A172 (cell line): Measurements from ENCODE around the gene USP48. TPM values are rescaled to one million over a fixed set of nuclear protein-coding genes. Genes with fewer than 3 reads are reported as not detected.
A peak's percentile ranks its signal among the peaks of the same experiment; 100 is the strongest.
"Not testable (repeated sequence)": the region's sequence is repeated elsewhere in the genome, so short reads cannot be mapped to it uniquely, and the experiment has no call there.

Experiments used
- DNase-seq: peaks from one replicate; pipeline ENCODE4 v3.0.0-alpha.2; 2015; ENCODE audit warnings: low spot score
- total RNA-seq: library from RNA; depleted of rRNA; stranded (reverse); fragments of >200 nt; shearing (Covaris generic); gene quantifications from 2 replicates; pipeline ENCODE4 v1.2.3, GENCODE V29; 2014

Gene USP48
- total RNA-seq, 1 experiment from 2014 or later, result 22.8 TPM

DNA sequence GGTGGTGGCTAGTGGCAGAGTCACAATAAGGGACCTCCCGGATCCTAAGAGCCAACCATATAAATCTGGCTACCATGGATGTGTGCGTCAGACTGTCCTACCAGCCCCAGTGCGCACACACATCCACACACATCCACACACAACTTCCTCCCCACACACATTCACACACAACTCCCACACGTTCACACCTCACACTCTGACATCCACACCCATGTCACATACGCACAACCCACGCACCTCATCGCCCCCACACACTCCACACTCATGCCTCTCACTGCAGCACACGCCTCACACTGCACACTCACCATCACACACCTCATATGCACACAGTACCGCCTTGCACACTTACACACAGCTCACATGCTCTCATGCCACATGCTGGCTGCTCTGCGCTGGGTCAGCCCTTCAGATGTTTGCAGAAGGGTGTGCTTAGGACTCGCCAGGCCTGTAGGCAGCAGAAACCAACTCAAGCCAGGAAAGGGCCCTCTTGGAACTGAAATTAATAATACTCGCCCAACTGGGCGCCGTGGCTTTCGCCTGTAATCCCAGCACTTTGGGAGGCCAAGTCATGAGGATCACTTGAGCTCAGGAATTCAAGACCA is 32.1 kb upstream of the USP48 start:
- no peak for DNase-seq

DNA sequence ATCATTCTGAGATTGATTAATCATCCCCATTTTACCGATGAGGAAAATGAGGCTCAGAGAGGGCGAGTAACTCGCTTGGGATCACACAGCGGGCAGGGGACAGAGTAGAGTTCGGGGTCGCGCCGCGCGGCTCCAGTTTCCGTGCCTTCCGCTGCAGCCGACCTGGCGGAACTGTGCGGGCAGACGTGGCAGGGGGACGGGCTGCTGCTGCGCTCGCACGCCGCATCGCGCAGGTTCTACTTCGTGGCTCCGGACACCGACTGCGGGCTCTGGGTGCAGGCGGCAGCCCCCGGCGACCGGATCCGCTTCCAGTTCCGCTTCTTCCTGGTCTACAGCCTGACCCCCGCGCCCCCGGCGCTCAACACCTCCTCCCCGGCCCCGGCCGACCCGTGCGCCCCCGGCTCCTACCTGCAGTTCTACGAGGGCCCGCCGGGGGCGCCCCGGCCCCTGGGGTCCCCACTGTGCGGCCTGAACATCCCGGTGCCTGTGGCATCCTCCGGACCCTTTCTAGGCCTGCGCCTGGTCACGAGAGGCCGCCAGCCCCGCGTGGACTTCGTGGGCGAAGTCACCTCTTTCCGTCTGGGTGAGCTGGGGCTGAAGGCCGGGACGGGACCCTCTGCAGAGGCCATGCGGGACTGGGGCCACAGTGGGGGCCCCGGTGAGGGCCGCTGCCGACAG is 31.4 kb upstream of the USP48 start:
- no peak for DNase-seq

DNA sequence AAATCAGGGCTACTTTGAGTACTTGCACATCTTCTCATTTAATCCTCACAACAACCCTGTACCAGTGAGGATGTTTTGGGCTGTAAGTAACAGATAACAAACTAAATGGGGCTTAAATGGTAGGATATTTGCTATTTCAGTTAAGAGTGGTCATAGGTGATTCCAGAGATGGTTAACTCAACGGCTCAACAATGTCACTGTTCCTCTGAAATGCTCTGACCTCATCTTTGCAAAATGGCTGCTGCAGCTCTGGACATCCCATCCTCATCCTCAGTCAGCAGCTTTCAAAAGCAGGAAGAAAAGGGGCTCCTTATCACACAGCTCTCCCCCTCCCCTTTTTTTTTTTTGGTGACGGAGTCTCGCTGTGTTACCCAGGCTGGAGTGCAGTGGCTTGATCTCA is 30.6 kb upstream of the USP48 start:
- no peak for DNase-seq

DNA sequence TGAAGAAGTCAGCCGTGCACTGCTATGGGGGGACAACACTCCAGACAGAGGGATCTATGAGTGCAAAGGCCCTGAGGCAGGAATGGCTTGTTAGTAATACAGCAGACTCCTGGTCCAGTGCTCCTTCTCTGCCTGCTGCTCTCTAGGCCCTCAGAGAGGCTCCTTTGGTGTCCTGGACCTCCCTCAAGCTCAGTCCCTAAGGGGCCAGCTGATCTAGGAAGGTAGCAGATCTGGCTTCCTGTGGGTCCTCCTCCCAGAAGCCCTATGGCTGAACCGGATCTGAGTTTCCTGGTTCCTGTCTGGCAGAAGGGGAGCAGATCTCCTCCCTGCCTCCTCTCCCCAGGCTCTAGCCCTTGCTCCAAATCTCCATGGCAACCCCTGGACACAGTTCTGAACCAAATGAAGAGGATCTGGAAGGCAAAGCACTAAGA is 28.9 kb upstream of the USP48 start, which contains the start of gene LDLRAD2:
TSS of gene LDLRAD2 (plus strand) at position 391 of the 431 bp plus-strand sequence. CDS start 187 bp downstream, outside the sequence.
- DNase-seq, result no peak

DNA sequence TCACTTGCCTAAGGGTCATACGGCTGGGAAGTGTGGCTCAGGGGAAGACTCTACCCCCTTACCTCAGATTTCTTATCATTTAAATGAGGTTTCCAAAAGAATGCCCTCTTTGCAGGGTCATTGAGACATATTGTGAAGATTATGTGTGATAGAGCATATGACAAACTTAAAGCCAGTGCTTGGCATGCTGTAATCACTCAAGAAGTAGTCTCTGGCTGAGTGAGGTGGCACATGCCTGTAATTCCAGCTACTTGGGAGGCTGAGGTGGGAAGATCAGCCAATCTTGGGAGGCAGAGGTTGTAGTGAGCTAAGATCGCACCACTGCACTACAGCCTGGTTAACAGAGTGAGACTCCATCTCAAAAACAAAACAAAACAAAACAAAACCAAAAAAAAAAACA is 21.6 kb upstream of the USP48 start:
- no peak for DNase-seq

DNA sequence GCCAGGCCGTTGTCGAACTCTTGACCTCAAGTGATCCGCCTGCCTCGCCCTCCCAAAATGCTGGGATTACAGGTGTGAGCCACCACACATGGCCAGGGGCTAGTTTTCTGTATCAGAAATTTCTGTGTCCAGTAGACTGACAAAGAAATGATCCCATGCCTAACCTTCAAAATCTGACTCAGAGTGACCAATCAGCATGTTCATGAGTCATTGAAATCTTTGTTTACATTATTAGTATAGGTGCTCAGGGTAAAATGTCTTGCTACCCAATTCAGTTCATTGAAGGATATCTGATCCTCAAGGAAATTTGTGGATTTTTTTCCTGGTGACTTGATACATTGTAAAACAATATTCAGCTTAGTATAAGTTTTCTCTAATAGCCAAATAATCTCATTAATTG is 18.2 kb upstream of the USP48 start:
- peak; percentile 38 for DNase-seq

DNA sequence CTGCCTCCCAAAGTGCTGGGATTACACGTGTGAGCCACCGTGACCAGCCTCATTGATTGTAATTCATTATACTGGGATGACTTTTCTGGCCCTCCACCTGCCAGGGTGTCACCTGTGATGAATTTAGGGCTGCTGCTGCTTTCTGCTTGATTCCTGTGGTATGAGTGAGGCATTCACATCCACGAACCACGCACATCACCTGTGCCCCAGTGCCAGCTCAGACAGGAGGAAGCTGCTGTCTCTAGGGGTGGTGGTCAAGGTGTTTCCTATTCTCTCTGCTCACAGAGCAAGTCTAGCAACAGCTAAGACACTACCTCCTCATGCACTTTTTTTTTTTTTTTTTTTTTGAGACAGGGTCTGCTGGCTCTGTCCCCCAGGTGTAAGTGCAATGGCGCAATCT is 16.8 kb upstream of the USP48 start:
- DNase-seq, result no peak

DNA sequence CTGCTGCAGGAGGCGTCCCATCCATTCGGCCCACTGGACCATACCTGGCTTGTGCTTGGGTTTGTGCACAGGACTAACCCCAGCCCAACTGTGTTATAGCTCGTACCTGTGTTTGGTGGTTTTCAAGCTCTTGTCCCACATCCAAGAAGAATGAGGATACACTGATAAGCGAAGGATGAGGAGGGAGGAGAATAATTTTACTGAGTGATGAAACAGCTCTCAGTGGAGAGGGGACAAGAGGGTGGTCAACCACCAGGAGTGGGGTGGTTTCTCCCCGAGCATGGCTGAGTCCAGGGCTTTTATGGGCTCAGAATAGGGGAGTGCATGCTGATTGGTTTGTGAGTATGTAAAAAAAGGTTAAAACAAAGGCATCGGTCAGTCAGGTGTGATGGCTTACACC is 12.1 kb upstream of the USP48 start:
- no peak for DNase-seq

DNA sequence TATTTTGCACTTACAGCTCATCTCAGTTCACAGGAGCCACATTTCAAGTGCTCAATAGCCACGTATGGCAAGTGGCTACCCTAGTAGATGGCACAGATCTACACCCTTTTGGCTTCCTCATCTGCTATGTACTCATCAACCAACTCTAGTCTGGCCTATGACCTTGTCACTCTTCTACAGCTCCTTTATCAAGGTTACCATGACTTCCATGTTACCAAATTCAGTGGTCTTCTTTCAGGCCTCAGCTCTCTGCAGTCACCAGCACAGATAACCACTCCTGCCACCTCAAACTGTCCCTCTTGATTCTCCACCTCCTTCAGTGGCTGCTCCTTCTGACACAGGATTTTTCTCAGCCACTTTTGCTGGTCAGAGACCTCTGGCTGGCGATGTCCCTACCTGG is 11.7 kb upstream of the USP48 start:
- no peak for DNase-seq

DNA sequence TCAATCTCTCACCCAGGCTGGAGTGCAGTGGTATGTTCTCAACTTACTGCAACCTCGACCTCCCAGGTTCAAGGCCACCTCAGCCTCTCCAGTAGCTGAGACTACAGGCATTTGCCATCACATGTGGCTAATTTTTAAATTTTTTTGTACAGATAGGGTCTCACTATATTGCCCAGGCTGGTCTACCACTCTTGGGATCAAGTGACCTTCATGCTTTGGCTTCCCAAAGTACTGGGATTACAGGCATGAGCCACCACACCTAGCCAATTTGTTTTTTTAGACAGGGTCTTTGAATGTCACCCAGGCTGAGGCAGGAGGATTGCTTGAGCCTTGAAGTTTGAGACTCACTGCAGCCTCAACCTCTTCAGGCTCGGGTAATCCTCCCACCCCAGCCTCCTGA is 10.2 kb upstream of the USP48 start:
- DNase-seq, result no peak

DNA sequence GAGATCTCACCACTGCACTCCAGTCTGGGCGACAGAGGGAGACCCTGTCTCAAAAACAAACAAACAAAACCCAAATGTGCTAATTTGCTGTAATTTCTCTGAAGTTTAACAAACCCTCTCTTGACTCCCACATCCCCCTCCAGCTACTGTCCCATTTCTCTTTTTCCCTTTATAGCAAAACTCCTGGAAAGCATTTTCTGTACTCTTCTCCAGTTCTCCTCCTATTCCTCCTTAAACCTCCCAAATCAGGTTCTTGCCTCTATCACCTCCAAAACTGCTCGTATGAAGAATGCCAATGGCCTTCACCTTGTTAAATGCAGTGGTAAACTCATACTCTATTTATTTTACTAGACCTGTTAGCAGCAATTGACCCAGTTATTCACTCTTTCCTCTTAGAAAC is 3.7 kb upstream of the USP48 start:
- no peak for DNase-seq

DNA sequence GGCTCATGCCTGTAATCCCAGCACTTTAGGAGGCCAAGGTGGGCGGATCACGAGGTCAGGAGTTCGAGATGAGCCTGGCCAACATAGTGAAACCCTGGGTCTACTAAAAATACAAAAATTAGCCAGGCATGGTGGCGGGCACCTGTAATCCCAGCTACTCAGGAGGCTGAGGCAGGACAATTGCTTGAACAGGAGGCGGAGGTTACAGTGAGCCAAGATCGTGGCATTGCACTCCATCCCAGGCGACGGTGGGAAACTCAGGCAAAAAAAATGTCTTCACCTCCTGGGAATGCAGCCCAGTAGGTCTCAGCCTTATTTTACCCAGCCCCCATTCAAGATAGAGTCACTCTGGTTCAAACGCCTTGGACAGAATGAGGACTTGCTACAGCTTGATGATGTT is 2.8 kb upstream of the USP48 start:
- not testable (repeated sequence) for DNase-seq

DNA sequence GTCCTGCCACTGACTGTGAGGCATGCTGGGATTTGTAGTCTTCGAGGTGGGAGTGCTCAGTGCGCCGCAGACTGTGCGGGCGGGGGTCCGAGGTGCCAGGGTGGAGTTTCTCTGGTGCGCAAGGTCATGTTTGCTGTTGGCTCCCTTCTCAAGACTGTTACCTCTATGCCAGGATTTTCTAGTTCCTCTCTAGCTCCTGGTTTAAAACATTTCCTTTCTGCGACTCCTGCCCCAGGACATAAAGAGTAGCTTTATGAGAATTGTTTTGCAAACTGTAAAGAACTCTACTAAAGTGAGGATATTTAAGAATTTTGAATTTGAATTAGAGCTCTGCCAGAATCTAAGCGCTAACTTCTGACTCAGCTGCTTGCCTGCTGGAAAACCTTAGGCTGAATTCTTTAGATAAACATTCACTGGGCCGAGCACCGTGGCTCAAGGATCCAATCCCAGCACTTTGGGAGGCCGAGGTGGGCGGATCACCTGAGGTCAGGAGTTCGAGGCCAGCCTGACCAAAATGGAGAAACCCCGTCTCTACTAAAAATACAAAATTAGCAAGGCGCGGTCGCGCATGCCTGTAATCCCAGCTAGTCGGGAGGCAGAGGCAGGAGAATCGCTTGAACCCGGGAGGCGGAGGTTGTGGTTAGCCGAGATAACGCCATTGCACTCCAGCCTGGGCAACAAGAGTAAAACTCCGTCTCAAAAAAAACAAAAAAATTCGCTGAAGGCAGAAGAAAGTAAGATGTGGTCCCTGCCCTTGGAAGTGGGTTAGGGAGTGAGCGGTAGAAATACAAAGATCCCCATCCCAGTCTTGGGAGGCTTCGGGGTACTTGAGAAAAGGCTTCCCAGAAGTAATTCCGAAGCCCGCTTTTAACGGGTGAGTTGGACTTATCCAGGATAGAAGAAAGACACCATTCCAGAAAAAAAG is 992 bp upstream of the USP48 start:
- peak; percentile 86 for DNase-seq

DNA sequence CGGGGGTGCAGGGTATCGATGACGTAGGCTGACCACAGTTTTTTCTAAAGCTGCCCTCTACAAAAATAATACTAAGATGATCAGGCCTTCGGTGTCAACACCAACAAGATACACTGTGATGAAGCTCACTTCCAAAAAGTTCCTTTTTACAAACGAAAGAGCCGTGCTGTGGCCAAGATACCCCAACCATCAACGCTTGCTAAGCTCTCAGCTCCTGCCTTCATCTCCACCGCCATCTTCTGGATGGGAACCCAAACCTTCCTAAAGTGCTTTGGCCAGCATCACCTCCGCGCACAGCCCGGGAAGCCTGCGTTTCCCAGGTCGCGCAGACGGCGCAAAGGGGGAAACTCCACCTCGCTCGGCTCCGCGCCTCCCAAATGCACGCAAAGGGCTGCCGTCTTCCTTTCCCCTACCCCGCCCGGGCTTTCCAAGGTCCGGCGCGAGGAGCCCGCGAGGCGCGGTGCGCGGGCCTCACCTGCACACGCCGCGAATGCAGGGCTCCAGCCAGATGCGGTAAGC is 541 bp downstream of the USP48 start:
- peak; percentile 16 for DNase-seq

DNA sequence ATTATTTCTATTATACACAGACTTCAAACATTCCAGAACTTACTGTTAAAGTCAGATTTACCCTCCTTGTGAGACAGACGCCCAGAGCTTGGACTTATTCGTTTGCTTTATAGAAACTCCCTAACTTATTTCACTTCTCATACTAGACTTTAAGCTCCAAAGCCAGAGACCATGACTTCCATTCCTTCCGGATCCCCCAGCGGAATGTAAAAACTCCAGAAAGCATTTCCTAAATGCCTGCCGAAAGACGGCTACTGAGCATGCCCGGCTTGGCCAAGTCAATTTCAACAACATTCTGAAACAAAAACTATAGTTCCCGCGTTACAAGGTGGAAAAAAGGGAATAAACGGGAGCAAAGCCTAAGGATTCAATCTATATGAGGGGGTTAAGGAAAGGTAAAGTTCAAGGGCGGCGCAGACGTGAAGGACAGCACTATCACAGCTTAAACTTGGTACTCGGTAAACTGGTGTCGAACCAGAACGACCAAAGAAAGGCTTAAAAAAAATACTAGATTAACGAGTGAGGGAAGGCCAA is 1.1 kb downstream of the USP48 start:
- no peak for DNase-seq

DNA sequence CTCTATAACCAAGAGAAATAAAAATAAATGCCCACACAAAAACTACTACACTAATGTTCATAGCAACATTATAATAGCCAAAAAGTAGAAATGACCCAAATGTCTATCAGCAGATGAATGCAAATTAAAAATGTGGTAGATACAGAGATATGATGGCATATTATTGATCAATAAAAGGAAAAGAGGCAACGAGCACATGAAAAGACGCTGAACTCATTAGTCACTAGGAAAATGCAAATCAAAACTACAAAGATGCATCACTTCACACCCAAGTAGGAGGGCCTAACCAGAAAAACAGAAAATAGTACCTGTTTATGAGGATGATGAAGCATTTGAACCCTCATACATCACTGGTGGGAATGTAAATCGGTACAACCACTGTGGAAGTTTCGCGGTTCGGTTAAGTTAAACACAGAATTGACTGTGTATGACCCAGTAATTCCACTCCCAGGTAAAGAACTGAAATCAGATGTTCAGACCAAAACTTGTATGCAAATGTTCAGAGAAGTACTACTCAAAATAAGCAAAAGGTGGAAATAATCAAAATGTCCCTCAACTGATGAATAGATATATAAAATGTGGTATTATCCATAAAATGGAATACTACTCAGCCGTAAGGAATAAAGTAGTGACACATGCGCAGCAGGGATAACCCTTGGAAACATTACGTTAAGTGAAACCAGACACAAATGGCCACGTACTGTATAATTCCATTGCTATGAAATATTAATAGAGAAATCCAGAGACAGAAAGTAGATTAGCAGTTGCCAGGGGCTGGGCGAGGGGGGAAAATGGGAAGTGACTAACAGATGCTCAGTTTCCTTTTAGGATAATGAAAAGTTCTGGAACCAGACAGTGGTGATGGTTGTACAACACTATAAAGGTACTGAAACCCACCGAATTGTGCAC is 3.1 kb downstream of the USP48 start:
- no peak for DNase-seq

DNA sequence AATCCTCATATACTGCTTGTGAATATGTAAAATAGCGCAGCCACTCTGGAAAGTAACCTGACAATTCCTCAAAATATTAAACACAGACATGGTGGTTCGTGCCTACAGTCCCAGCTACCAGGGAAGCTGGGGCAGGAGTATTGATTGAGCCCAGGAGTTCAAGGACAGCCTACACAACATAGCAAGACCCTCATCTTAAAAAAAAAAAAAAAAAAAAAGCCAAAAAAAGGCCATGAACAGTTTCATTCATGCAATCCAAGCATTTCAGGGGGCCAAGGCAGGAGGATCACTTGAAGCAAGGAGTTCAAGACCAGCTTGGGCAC is 4.6 kb downstream of the USP48 start:
- no peak for DNase-seq

DNA sequence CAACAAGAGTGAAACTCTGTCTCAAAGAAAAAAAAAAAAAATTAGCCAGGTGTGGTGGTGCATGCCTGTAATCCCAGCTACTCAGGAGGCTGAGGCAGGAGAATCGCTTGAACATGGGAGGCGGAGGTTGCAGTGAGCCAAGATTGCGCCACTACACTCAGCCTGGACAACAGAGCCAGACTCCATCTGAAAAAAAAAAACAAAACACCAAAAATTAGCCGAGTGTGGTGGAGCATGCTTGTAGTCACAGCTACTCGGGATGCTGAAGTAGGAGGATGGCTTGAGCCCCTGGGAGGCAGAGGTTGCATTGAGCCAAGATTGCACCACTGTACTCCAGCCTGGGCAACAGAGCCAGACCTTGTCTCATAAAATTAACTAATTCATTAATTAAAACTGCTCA is 6.0 kb downstream of the USP48 start:
- not testable (repeated sequence) for DNase-seq

DNA sequence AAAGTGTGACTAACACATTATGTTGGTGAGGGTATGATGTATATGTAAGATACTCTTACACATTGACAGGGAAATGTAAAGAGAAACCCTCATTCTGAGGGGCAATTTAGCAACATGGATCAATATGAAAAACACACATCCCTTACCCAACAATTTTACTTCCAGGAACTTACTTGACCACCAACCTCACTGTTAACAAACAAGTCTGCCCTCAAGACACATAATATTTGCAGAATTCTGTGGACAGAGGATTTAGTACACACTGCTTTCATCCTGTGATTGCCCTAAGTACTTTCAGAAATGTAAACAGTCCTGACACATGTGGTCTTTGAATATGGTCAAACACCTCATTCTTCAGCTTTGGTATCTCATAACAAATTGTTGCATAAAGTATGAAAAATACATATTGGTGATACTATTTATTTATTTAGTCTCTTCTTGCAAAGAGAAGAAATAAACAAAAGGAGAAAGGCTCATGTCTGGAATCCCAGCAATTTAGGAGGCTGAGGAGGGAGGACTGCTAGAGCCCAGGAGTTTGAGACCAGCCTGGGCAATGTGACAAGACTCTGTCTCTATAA is 6.9 kb downstream of the USP48 start:
- no peak for DNase-seq

DNA sequence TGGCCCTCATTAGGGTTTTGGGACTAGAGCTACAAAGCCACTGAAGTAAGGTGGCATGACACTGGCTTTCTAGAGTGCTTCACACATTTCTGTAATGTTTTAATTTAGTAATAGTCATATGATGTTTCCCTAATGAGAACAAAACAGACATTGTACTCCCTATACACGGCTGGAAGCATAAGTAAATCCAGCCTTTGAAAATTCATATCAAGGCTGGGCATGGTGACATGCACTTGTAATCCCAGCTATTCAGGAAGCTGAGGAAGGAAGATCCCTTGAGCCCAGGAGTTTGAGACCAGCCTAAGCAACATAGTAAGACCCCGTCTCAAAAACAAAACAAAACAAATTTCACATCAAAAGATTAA is 7.4 kb downstream of the USP48 start:
- no peak for DNase-seq
